ENCODE data around the gene RLN2.

GRCh38 chr9:5326187-5326586 lies 21.7 kb upstream of the RLN2 start:
- TF ChIP-seq CTCF (conservative IDR thresholded peaks at IDR 0.05; ENCODE audit: low read length) = no peak
- no peak for TF ChIP-seq EZH2phosphoT487 (IDR thresholded peaks at IDR 0.05; ENCODE audit: borderline replicate concordance, low read depth, low read length)
